H1 (cell line): ENCODE results near the gene GPHB5. TPM values are rescaled to one million over a fixed set of nuclear protein-coding genes. Genes with fewer than 3 reads are reported as not detected.

Source experiments
- CTCF ChIA-PET: fragments of 300-600 bp; sonication (Branson Sonifier 250); formaldehyde crosslinking; loops from one replicate; lab custom pipeline; 2021; ENCODE audit not compliant: partially characterized antibody; lab: Charles Lee
- POLR2A ChIA-PET: fragments of 300-600 bp; sonication (Branson Sonifier 250); formaldehyde crosslinking; loops from one replicate; lab custom pipeline; 2021; ENCODE audit warnings: inconsistent platforms; ENCODE audit not compliant: partially characterized antibody; lab: Charles Lee
- DNase-seq, 2 experiments: peaks; one replicate each; pipeline versions ENCODE4 v3.0.0 to v3.0.0-alpha.2; 2010 to 2022; ENCODE audit warnings: low spot score in 2 of 2, low read depth in 1 of 2, mixed read lengths in 1 of 2
- FAIRE-seq: peaks from 2 replicates; lab custom pipeline; 2011; peaks lifted over from hg19 to GRCh38; lab: Jason Lieb, UNC
- H2AFZ ChIP-seq: 2 replicates; pipeline ENCODE4 v1.8.1; 2012; ENCODE audit warnings: low read length, inconsistent platforms
- H2AK5ac ChIP-seq: 2 replicates; pipeline ENCODE4 v1.6.1; 2013; ENCODE audit warnings: low read depth, low read length
- H2BK120ac ChIP-seq: replicated peaks from 2 replicates; pipeline ENCODE3; 2013; ENCODE audit warnings: low read depth, low read length, inconsistent platforms
- H2BK12ac ChIP-seq: 2 replicates; pipeline ENCODE4 v1.6.1; 2013; ENCODE audit warnings: low read depth, low read length
- H2BK15ac ChIP-seq: 2 replicates; pipeline ENCODE4 v1.6.1; 2013; ENCODE audit warnings: low read length
- H2BK20ac ChIP-seq: 2 replicates; pipeline ENCODE4 v1.6.1; 2013; ENCODE audit warnings: low read length
- H2BK5ac ChIP-seq: 2 replicates; pipeline ENCODE4 v1.6.1; 2013; ENCODE audit warnings: low read depth, low read length
- H3K14ac ChIP-seq: 2 replicates; pipeline ENCODE4 v1.6.1; 2013; ENCODE audit warnings: inconsistent platforms; ENCODE audit not compliant: insufficient read length
- H3K18ac ChIP-seq: 2 replicates; pipeline ENCODE4 v1.6.1; 2013; ENCODE audit warnings: low read length; ENCODE audit errors: extremely low read depth
- H3K23ac ChIP-seq: 2 replicates; pipeline ENCODE4 v1.6.1; 2013; ENCODE audit warnings: inconsistent platforms; ENCODE audit not compliant: insufficient read length
- H3K23me2 ChIP-seq: 2 replicates; pipeline ENCODE4 v1.6.1; 2013; ENCODE audit warnings: low read depth, low read length
- H3K27ac ChIP-seq: 2 replicates; pipeline ENCODE4 v1.6.1; 2011; ENCODE audit warnings: low read depth, low read length, inconsistent platforms
- H3K27me3 ChIP-seq, 4 experiments: replicated peaks in 1 of 4; 1 replicate in 1 of 4; 2 replicates in 3 of 4; pipeline versions ENCODE4 v1.6.1 to v1.8.1; 2011 to 2013; ENCODE audit warnings: low read length in 3 of 4, mild to moderate bottlenecking in 3 of 4, inconsistent platforms in 2 of 4, mixed read lengths in 2 of 4, moderate library complexity in 1 of 4; ENCODE audit not compliant: control insufficient read depth in 3 of 4, insufficient read depth in 3 of 4; ENCODE audit errors: extremely low read depth in 1 of 4
- H3K36me3 ChIP-seq, 4 experiments: 2 replicates each; pipeline versions ENCODE4 v1.6.1 to v1.8.1; 2011 to 2013; ENCODE audit warnings: mild to moderate bottlenecking in 4 of 4, low read length in 3 of 4, moderate library complexity in 2 of 4, control low read depth in 1 of 4, inconsistent platforms in 1 of 4; ENCODE audit not compliant: insufficient read depth in 4 of 4, control insufficient read depth in 2 of 4
- H3K4ac ChIP-seq: replicated peaks from 2 replicates; pipeline ENCODE3; 2013; ENCODE audit warnings: low read length, low read depth, mixed read lengths, inconsistent platforms; ENCODE audit not compliant: insufficient read length
- H3K4me1 ChIP-seq, 4 experiments: replicated peaks in 1 of 4; 1 replicate in 1 of 4; 2 replicates in 3 of 4; pipeline versions ENCODE4 v1.6.1 to v1.8.1; 2011 to 2013; ENCODE audit warnings: low read length in 3 of 4, inconsistent platforms in 2 of 4, mixed read lengths in 1 of 4; ENCODE audit not compliant: insufficient read depth in 4 of 4, control insufficient read depth in 3 of 4
- H3K4me2 ChIP-seq, 2 experiments: 2 replicates each; pipeline versions ENCODE4 v1.6.1 to v1.8.1; 2011 to 2013; ENCODE audit warnings: low read depth in 2 of 2, low read length in 2 of 2, control low read depth in 1 of 2, inconsistent platforms in 1 of 2, mild to moderate bottlenecking in 1 of 2; ENCODE audit not compliant: insufficient read depth in 1 of 2
- H3K4me3 ChIP-seq, 4 experiments: fragments of 200-600, 300-600 bp in 1 of 4; sonication (generic), shearing (Covaris generic), sonication (Bioruptor Twin) in 1 of 4; 2 replicates each; pipeline versions ENCODE4 v1.5.1 to v1.8.1; 2011 to 2016; ENCODE audit warnings: low read length in 4 of 4, low read depth in 3 of 4, control low read depth in 2 of 4, inconsistent platforms in 2 of 4, mild to moderate bottlenecking in 2 of 4, mixed read lengths in 1 of 4, moderate library complexity in 1 of 4; ENCODE audit not compliant: insufficient read depth in 2 of 4; ENCODE audit errors: extremely low read depth in 1 of 4
- H3K56ac ChIP-seq: replicated peaks from 2 replicates; pipeline ENCODE3; 2013; ENCODE audit warnings: low read depth, mild to moderate bottlenecking, mixed read lengths, low read length, inconsistent platforms; ENCODE audit not compliant: insufficient read length
- H3K79me1 ChIP-seq: 2 replicates; pipeline ENCODE4 v1.6.1; 2013; ENCODE audit warnings: low read depth, low read length, control low read depth
- H3K79me2 ChIP-seq, 2 experiments: 2 replicates each; pipeline versions ENCODE4 v1.6.1 to v1.8.1; 2012 to 2013; ENCODE audit warnings: low read length in 2 of 2, mild to moderate bottlenecking in 2 of 2, inconsistent platforms in 1 of 2; ENCODE audit not compliant: insufficient read depth in 2 of 2, control insufficient read depth in 1 of 2
- H3K9ac ChIP-seq, 4 experiments: replicated peaks in 1 of 4; 1 replicate in 1 of 4; 2 replicates in 3 of 4; pipeline versions ENCODE4 v1.6.1 to v1.8.1; 2011 to 2013; ENCODE audit warnings: low read depth in 3 of 4, low read length in 3 of 4, control low read depth in 2 of 4, mild to moderate bottlenecking in 2 of 4, moderate library complexity in 2 of 4, inconsistent platforms in 1 of 4; ENCODE audit errors: extremely low read depth in 1 of 4
- H3K9me3 ChIP-seq, 2 experiments: 2 replicates each; pipeline versions ENCODE4 v1.6.1 to v1.8.1; 2012 to 2013; ENCODE audit warnings: mild to moderate bottlenecking in 2 of 2, moderate library complexity in 2 of 2, control low read depth in 1 of 2, inconsistent platforms in 1 of 2, low read depth in 1 of 2, low read length in 1 of 2, mixed read lengths in 1 of 2; ENCODE audit not compliant: insufficient read depth in 2 of 2
- H4K20me1 ChIP-seq, 2 experiments: replicated peaks in 1 of 2; 2 replicates each; pipeline versions ENCODE3 to v1.8.1; 2011 to 2013; ENCODE audit warnings: inconsistent platforms in 2 of 2, low read length in 2 of 2, mild to moderate bottlenecking in 1 of 2; ENCODE audit not compliant: insufficient read depth in 2 of 2, control insufficient read depth in 1 of 2
- H4K5ac ChIP-seq: 2 replicates; pipeline ENCODE4 v1.6.1; 2013; ENCODE audit warnings: low read length, low read depth, mixed read lengths, inconsistent platforms; ENCODE audit not compliant: insufficient read length
- H4K8ac ChIP-seq: 2 replicates; pipeline ENCODE4 v1.8.0; 2013; ENCODE audit warnings: mild to moderate bottlenecking, moderate library complexity, low read length, inconsistent platforms; ENCODE audit not compliant: insufficient read depth; ENCODE audit errors: extremely low read depth
- H4K91ac ChIP-seq: replicated peaks from 2 replicates; pipeline ENCODE3; 2013; ENCODE audit warnings: low read length, mixed read lengths, inconsistent platforms; ENCODE audit not compliant: insufficient read length
- WGBS, 2 experiments: shearing (Covaris generic) in 1 of 2; methylation state at CpG; one replicate each; pipeline versions ENCODE4 v1.1.6 to v1.1.7; 2013 to 2015; ENCODE audit warnings: low lambda C conversion rate in 2 of 2, mixed read lengths in 2 of 2, inconsistent platforms in 1 of 2, low coverage in 1 of 2, missing lambda C conversion rate in 1 of 2; ENCODE audit not compliant: insufficient replicate concordance in 2 of 2, insufficient coverage in 1 of 2, insufficient read length in 1 of 2; ENCODE audit errors: extremely low coverage in 1 of 2, missing lambda C conversion rate in 1 of 2; 5-methylcytosine and 5-hydroxymethylcytosine counted together
- polyA plus RNA-seq, 7 experiments: library from polyadenylated mRNA; depleted of rRNA in 3 of 7; stranded (reverse) in 5 of 7; unstranded in 2 of 7; fragments of >200 nt in 5 of 7; fragments of 200-250 nt in 2 of 7; gene quantifications; 1 replicate in 5 of 7; 2 replicates in 1 of 7; 4 replicates in 1 of 7; pipeline versions ENCODE4 v1.2.1 to v1.2.3, GENCODE V29; 2011 to 2013; ENCODE audit warnings: missing spikeins in 2 of 7, mixed read lengths in 2 of 7
- total RNA-seq: library from RNA; stranded (reverse); fragmentation: NEBNext Ultra II Directional; extraction: Animal tissue kit (Norgen Biotek cat#: 25700); gene quantifications from 2 replicates; pipeline ENCODE4 v1.2.1, GENCODE V29; 2021

GPHB5 gene
- total and polyA plus RNA-seq, 2 of the 8 experiments (the other 6 are each of a cell fraction or from before 2014, with no cell fraction given) = not detected

DNA sequence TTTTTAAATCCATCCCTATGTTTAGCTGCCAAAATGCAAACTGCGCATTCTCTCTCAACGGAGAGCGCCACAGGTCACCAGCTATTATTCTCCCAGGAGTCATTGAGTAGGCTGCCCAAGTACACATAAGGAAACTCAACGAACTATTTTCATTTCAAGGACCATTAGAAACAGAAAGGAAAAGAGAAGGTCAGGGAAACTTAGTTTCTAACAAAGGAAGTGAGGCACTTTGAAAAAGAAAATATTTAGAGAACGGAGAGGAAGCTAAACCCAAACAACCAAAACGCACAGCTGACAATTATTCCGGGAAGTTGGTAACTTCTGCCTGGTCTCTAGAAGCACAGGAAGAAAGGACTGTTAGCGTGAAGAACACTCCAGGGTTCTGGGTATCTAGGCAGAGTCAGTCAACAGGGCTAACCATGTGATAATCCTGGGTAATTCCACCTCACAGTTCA is 23.5 kb downstream of the GPHB5 start:
- Histone ChIP-seq H2BK20ac (no peak overlapping the region), H2BK15ac (no peak overlapping the region), H3K56ac (no peak overlapping the region), H3K18ac (no peak overlapping the region), H3K4me2 (no peak overlapping the region), H4K5ac (no peak overlapping the region), H3K27ac (no peak overlapping the region), H2BK12ac (no peak overlapping the region), H3K4me3 (no peak overlapping the region), H2AFZ (0 out of 2 replicates have a peak overlapping the region, but pooled peaks have one; percentile 10), H3K14ac (no peak overlapping the region), H2BK5ac (no peak overlapping the region), H3K4ac (no peak overlapping the region), H3K27me3 (no peaks in the 10 kb centered on the region), H2BK120ac (no peak overlapping the region), H2AK5ac (no peak overlapping the region), H3K79me1 (no peaks in the 10 kb centered on the region), H3K9ac (no peak overlapping the region), H3K79me2 (no peaks in the 10 kb centered on the region), H4K8ac (no peak overlapping the region), H3K36me3 (no peaks in the 10 kb centered on the region), H3K23me2 (no peaks in the 10 kb centered on the region), H4K91ac (no peak overlapping the region), H3K23ac (no peak overlapping the region), H3K4me1 (peaks cover 2 to 8% (median 3%) of the 10 kb centered on the region in 4 experiments; a peak in 5 of 7 replicates), H3K9me3 (no peaks in the 10 kb centered on the region), H4K20me1 (no peaks in the 10 kb centered on the region)
- ChIA-PET CTCF (interaction anchor here (4.6 kb wide), 1 partner anchor 14 kb away, joined by 28 read pairs; no protein-coding TSS in a partner anchor), POLR2A (interaction anchor here (1.5 kb wide), 1 partner anchor 15 kb away, joined by 3 read pairs; no protein-coding TSS in a partner anchor)
- FAIRE-seq (no peak), DNase-seq (no peak)
- 94% methylated on average over 8 of the region's 8 CpGs; no CpG with 5 or more reads in 1 of the 2 experiments for WGBS, 2 experiments
